Measurements from ENCODE around the gene PIANP. TPM values are rescaled to one million over a fixed set of nuclear protein-coding genes. Genes with fewer than 3 reads are reported as not detected.

PIANP gene
- total RNA-seq, 4 donors from 2014 or later: not detected

DNA sequence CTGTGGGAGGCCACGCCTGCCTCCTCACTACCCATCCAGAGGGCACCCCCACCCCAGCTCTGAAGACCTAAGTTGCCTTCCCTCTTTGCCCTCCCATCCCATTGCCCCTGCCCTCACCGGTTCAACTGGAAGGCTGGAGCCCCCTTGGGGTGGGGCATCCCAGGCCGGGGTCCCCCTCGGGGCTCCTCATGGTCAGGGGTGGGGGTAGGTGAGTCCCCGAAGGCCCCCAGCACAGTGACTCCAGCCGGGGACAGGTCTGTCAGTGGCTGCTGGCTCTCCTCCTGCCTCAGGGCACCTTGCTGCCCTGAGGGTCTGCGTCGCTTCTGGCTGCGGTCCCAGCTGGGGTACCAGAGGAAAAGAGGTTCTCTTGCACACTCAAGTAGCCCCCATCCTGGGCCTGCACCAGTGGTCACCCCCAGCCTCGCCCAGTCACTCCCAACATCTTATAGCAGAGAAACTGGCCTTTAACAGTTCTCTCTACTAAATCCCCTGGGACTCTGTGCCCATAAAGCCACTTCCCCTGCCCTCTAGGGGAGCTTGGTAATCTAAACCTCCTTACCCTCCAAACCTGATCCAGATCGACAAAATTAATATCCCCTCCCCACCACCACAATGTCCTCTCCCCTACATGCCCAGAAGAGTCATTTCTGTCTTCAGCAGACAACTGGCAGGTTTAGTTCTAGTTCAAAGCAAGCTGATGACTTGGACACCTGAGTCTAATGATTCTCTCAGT is 5.1 kb downstream of the PIANP start:
- in situ Hi-C loops (cut with MboI; ENCODE audit: low sequenced_read_pairs in 4 of 4) (no loop called here), intact Hi-C loops (cut with DNase I; ENCODE audit: low total_unique reads) (no loop called here)
- no peak for DNase-seq
- Histone ChIP-seq H3K27ac (no peak overlapping the region), H3K4me1 (peaks cover 0 to 8% of the 10 kb centered on the region in 2 donors), H3K4me3 (no peak overlapping the region), H3K36me3 (no peaks in the 10 kb centered on the region), H3K9me3 (no peaks in the 10 kb centered on the region), H3K27me3 (peaks cover 35 to 60% (median 49%) of the 10 kb centered on the region in 3 donors)
- no peak for ATAC-seq
- TF ChIP-seq POLR2A (IDR thresholded peaks at IDR 0.05): no peak
- TF ChIP-seq, protein P1, sequence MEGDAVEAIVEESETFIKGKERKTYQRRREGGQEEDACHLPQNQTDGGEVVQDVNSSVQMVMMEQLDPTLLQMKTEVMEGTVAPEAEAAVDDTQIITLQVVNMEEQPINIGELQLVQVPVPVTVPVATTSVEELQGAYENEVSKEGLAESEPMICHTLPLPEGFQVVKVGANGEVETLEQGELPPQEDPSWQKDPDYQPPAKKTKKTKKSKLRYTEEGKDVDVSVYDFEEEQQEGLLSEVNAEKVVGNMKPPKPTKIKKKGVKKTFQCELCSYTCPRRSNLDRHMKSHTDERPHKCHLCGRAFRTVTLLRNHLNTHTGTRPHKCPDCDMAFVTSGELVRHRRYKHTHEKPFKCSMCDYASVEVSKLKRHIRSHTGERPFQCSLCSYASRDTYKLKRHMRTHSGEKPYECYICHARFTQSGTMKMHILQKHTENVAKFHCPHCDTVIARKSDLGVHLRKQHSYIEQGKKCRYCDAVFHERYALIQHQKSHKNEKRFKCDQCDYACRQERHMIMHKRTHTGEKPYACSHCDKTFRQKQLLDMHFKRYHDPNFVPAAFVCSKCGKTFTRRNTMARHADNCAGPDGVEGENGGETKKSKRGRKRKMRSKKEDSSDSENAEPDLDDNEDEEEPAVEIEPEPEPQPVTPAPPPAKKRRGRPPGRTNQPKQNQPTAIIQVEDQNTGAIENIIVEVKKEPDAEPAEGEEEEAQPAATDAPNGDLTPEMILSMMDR (IDR thresholded peaks at IDR 0.05 in 4 of 5, conservative IDR thresholded peaks at IDR 0.05 in 1 of 5): no peak

DNA sequence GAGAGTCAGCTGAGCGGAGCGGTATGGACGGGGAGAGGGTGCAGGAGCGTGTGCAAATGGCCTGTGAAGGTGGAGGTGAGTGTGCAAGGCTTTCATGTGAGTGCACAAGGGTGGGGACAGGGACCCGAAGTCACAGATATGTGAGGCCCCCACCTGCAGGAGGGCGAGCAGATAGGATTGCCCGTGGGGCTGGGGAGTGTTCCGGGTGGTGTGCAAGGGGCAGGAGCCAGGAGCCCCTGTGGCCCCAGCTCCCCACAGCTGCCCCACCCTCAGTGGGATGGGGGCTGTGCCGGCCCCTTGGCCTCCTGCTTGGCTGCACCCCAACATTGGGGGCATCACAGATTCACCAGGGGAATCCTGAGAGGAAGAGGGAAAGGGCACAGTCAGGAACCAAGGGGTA is 5.9 kb downstream of the PIANP start:
- Histone ChIP-seq H3K36me3 (no peaks in the 10 kb centered on the region), H3K4me3 (no peak overlapping the region), H3K9me3 (no peaks in the 10 kb centered on the region), H3K27ac (no peak overlapping the region), H3K4me1 (peaks cover 7 to 11% of the 10 kb centered on the region in 2 donors), H3K27me3 (peaks cover 29 to 52% (median 41%) of the 10 kb centered on the region in 3 donors)
- TF ChIP-seq POLR2A (IDR thresholded peaks at IDR 0.05): no peak
- TF ChIP-seq, protein P1 (IDR thresholded peaks at IDR 0.05 in 4 of 5, conservative IDR thresholded peaks at IDR 0.05 in 1 of 5): no peak
- in situ Hi-C loops (cut with MboI; ENCODE audit: low sequenced_read_pairs in 4 of 4) (no loop called here), intact Hi-C loops (cut with DNase I; ENCODE audit: low total_unique reads) (no loop called here)
- DNase-seq (no peak), ATAC-seq (no peak)

DNA sequence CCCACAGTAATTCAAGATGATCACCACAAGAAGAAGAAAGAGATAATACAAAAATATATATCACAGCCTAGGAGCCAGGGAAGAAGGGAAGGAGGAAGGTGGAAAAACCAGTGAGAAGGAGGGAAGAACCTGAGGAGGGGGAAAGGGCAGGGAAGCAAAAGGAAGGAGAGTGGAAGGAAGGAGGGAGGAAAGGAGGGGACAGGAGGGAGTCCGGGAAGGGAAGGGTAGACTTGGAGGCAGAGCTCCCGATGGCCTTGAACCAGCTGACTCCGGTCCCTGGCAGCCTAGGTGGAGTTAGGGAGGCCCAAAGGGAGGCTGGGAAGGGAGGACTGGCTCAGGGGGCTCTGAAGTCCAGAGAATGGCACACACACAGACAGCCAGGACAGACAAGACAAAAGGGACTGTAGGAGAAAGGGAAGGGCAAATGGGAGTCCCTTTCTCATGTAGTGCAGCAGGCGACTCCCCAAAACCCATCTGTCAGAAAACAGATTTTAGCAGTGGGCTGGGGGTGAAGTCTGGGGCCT is 6.7 kb downstream of the PIANP start:
- no peak for DNase-seq
- no peaks in the 10 kb centered on the region for H3K9me3 ChIP-seq
- in situ Hi-C loops (cut with MboI; ENCODE audit: low sequenced_read_pairs in 4 of 4): no loop called here
- H3K36me3 ChIP-seq: no peaks in the 10 kb centered on the region
- H3K4me3 ChIP-seq: no peak overlapping the region
- intact Hi-C loops (cut with DNase I; ENCODE audit: low total_unique reads): no loop called here
- ATAC-seq: no peak
- H3K4me1 ChIP-seq: peaks cover 7 to 11% of the 10 kb centered on the region in 2 donors
- peaks cover 21 to 44% (median 33%) of the 10 kb centered on the region in 3 donors for H3K27me3 ChIP-seq
- H3K27ac ChIP-seq: no peak overlapping the region
- TF ChIP-seq, protein P1 (IDR thresholded peaks at IDR 0.05 in 4 of 5, conservative IDR thresholded peaks at IDR 0.05 in 1 of 5): no peak

DNA sequence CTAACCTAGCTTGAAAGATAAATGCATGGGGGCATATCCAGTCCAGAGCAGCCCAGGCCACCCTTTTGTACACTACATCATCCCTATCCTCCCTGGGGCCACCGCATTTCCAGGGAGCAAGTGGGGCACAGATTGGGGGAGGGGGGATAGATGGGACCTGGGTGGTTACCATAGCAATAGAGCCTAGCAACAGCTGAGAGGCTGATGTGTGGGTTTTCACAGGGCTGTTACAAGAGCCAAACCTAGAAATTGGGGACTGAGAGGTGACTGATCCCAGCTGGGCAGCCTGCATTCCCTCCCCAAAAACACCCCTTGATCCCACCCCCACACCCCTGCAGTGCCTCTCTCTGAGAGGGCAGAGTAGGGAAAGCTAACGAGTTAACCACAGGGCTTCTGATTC is 7.7 kb downstream of the PIANP start:
- H3K4me3 ChIP-seq: no peak overlapping the region
- ATAC-seq (no peak), DNase-seq (no peak)
- intact Hi-C loops (cut with DNase I; ENCODE audit: low total_unique reads) (no loop called here), in situ Hi-C loops (cut with MboI; ENCODE audit: low sequenced_read_pairs in 4 of 4) (no loop called here)
- TF ChIP-seq, protein P1 (IDR thresholded peaks at IDR 0.05 in 4 of 5, conservative IDR thresholded peaks at IDR 0.05 in 1 of 5): no peak
- no peak for TF ChIP-seq POLR2A (IDR thresholded peaks at IDR 0.05)
- H3K27me3 ChIP-seq: peaks cover 14 to 34% (median 23%) of the 10 kb centered on the region in 3 donors
- no peak overlapping the region for H3K27ac ChIP-seq
- H3K36me3 ChIP-seq: no peaks in the 10 kb centered on the region
- H3K4me1 ChIP-seq: peaks cover 12 to 19% of the 10 kb centered on the region in 2 donors
- H3K9me3 ChIP-seq: no peaks in the 10 kb centered on the region
